ENCODE results near the gene FKBP6.
"Not testable (repeated sequence)": the region's sequence is repeated elsewhere in the genome, so short reads cannot be mapped to it uniquely, and the experiment has no call there.

FKBP6 gene

GRCh38 chr7:73324081-73324845, 3.7 kb upstream of the FKBP6 start:
- DNase-seq (ENCODE audit: low spot score): peak; percentile 49

GRCh38 chr7:73325424-73325823, 2.5 kb upstream of the FKBP6 start:
- not testable (repeated sequence) for DNase-seq (ENCODE audit: low spot score)

GRCh38 chr7:73327449-73327848, 512 bp upstream of the FKBP6 start:
- DNase-seq (ENCODE audit: low spot score): not testable (repeated sequence)

- no peak for DNase-seq (ENCODE audit: low spot score)
Measured at GRCh38 chr7:73328696-73329095, 735 bp downstream of the FKBP6 start.

- no peak for DNase-seq (ENCODE audit: low spot score)
Measured at GRCh38 chr7:73329861-73330581, 2.1 kb downstream of the FKBP6 start.

GRCh38 chr7:73330772-73331171, 2.8 kb downstream of the FKBP6 start:
- no peak for DNase-seq (ENCODE audit: low spot score)

- no peak for DNase-seq (ENCODE audit: low spot score)
Measured at GRCh38 chr7:73332447-73332846, 4.5 kb downstream of the FKBP6 start.

- DNase-seq (ENCODE audit: low spot score): no peak
Measured at GRCh38 chr7:73338321-73338720, 10.4 kb downstream of the FKBP6 start.

- no peak for DNase-seq (ENCODE audit: low spot score)
Measured at GRCh38 chr7:73340514-73340913, 12.6 kb downstream of the FKBP6 start.

- no peak for DNase-seq (ENCODE audit: low spot score)
Measured at GRCh38 chr7:73341877-73342276, 13.9 kb downstream of the FKBP6 start.

- no peak for DNase-seq (ENCODE audit: low spot score)
Measured at GRCh38 chr7:73342645-73343044, 14.7 kb downstream of the FKBP6 start.

GRCh38 chr7:73343671-73344380, 15.9 kb downstream of the FKBP6 start:
- no peak for DNase-seq (ENCODE audit: low spot score)

GRCh38 chr7:73345538-73345937, 17.6 kb downstream of the FKBP6 start:
- no peak for DNase-seq (ENCODE audit: low spot score)

GRCh38 chr7:73345951-73346350, 18.0 kb downstream of the FKBP6 start:
- no peak for DNase-seq (ENCODE audit: low spot score)

GRCh38 chr7:73349763-73350162, 21.8 kb downstream of the FKBP6 start:
- DNase-seq (ENCODE audit: low spot score): no peak

- no peak for DNase-seq (ENCODE audit: low spot score)
Measured at GRCh38 chr7:73350306-73351068, 22.5 kb downstream of the FKBP6 start.

GRCh38 chr7:73351447-73352167, 23.6 kb downstream of the FKBP6 start:
- DNase-seq (ENCODE audit: low spot score): no peak

GRCh38 chr7:73352784-73353183, 24.8 kb downstream of the FKBP6 start:
- DNase-seq (ENCODE audit: low spot score): no peak

GRCh38 chr7:73353243-73353642, 25.3 kb downstream of the FKBP6 start:
- no peak for DNase-seq (ENCODE audit: low spot score)

- DNase-seq (ENCODE audit: low spot score): no peak
Measured at GRCh38 chr7:73354196-73354595, 26.2 kb downstream of the FKBP6 start.

- no peak for DNase-seq (ENCODE audit: low spot score)
Measured at GRCh38 chr7:73354821-73355220, 26.9 kb downstream of the FKBP6 start.
